Activated CD4-positive, alpha-beta T cell treated with anti-CD3 and anti-CD28 coated beads, Interleukin-2, amount 50 U/mL, for 1 hour (primary cell): ENCODE results near the gene FOXN1.
A peak's percentile ranks its signal among the peaks of the same experiment; 100 is the strongest.

Experiments
- DNase-seq: peaks from one replicate; pipeline ENCODE4 v3.0.0-alpha.2; 2020

The FOXN1 gene

GRCh38 chr17:28527859-28528258 is 21.7 kb downstream of the FOXN1 start:
- no peak for DNase-seq

- no peak for DNase-seq
Measured at GRCh38 chr17:28528327-28529012, 22.3 kb downstream of the FOXN1 start.

- DNase-seq: no peak
Measured at GRCh38 chr17:28529013-28529400, 22.9 kb downstream of the FOXN1 start.

- DNase-seq: no peak
Measured at GRCh38 chr17:28530250-28530649, 24.1 kb downstream of the FOXN1 start.

GRCh38 chr17:28530926-28531325 is 24.8 kb downstream of the FOXN1 start:
- no peak for DNase-seq

GRCh38 chr17:28532050-28532960 is 26.2 kb downstream of the FOXN1 start:
- DNase-seq: no peak

- DNase-seq: no peak
Measured at GRCh38 chr17:28533091-28533807, 27.1 kb downstream of the FOXN1 start.

GRCh38 chr17:28534740-28535375 is 28.7 kb downstream of the FOXN1 start:
- DNase-seq: no peak

- DNase-seq: no peak
Measured at GRCh38 chr17:28536532-28537218, 30.5 kb downstream of the FOXN1 start.

- DNase-seq: no peak
Measured at GRCh38 chr17:28537219-28537610, 31.1 kb downstream of the FOXN1 start.

GRCh38 chr17:28538296-28538895 is 32.2 kb downstream of the FOXN1 start:
- DNase-seq: no peak

- DNase-seq: no peak
Measured at GRCh38 chr17:28540231-28540630, 34.1 kb downstream of the FOXN1 start.

- no peak for DNase-seq
Measured at GRCh38 chr17:28541439-28541838, 35.3 kb downstream of the FOXN1 start.

- no peak for DNase-seq
Measured at GRCh38 chr17:28544402-28545140, 38.4 kb downstream of the FOXN1 start.

- no peak for DNase-seq
Measured at GRCh38 chr17:28545141-28545503, 39.0 kb downstream of the FOXN1 start.

GRCh38 chr17:28545787-28546415 is 39.8 kb downstream of the FOXN1 start:
- DNase-seq: no peak

- no peak for DNase-seq
Measured at GRCh38 chr17:28547096-28547622, 41.0 kb downstream of the FOXN1 start.

GRCh38 chr17:28547623-28548416 is 41.7 kb downstream of the FOXN1 start:
- DNase-seq: peak; percentile 51

- DNase-seq: no peak
Measured at GRCh38 chr17:28548417-28549130, 42.4 kb downstream of the FOXN1 start.
